NCI-H1436 treated with DMSO at 0.1 percent for 48 hours (cell line): ENCODE results near the gene COL20A1.
"Not testable (repeated sequence)": the region's sequence is repeated elsewhere in the genome, so short reads cannot be mapped to it uniquely, and the experiment has no call there.

Source experiments
- DNase-seq: peaks from one replicate; lab custom pipeline; 2025; lab: John Stamatoyannopoulos, UW

Gene COL20A1

DNA sequence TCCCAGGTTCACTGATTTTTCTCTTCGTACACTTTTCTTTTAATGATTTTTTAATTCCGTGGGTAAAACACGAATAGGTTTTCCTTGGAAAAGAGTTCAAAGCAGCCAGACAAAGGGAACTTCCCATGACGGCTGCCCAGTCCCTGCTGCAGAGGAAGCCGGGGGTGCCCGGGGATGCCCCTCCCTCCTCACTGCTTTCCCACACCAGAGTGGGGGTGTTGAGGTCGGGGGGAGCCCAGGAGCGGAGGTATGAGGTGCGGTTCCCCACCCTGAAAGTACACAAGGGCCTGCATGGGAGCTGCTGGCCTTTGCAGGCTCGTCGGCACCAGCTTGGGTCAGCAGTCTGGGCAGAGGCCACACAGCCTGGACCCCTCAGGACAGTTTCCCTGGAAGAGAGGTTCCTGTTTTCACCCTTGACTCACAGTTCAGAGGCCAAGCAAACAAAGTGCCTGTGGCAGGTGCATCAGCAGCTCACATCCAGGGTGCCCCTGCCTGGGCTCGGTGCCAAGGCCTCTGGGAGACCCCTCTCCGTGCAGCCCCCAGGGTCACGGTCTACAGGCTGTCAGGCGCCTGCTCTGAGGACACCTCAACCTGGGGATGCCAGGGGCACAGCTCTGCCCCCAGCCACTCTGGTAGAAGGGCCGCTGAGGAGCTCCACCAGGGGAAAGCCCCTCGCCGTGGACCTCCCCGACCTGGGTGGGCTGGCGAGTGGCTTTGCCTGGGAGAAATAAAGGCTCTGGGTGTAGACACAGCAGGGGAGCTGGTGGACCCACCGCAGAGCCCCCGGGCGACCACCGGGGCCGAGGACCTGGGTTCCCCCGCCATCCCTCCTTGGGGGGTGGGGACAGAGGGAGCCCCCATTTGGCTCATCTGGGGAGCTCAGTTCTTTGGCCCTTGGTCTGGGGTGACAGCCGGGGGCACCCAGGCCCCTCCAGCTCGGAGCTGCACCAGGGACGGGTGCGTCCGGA, 83.6 kb downstream of the COL20A1 start:
- DNase-seq, result no peak

DNA sequence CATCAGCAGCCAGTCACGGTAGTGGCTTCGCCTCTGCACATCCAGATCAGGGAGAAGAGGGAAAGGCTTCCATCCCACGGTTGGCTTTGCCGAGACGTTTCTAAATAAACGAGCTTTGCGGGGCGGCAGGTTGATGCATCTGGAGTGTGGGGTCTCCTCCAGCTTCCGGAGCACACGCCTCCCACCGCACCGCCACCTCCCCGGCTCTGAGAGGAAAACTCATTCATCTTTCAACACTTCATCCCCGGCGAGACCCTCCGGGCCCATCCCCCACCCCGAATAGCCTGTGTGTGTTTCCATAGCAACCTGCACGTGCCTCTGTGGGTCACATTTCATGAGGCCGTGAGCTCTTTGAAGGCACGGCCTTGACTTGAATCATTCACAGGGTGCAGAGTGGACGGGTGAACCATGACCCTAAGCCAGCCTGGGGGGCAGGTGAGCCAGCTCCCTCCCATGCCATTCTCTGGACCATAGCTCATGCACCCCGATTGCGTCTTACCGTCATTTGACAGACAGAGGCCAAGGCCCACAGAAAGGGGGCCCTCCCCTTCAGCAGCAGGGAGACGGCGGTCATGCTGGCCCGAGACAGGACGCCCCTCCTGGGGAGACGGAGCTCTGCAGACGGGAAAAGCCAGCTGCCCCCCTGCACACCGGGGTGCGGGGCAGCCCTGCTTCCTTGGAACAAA, 84.4 kb downstream of the COL20A1 start:
- DNase-seq, result no peak

DNA sequence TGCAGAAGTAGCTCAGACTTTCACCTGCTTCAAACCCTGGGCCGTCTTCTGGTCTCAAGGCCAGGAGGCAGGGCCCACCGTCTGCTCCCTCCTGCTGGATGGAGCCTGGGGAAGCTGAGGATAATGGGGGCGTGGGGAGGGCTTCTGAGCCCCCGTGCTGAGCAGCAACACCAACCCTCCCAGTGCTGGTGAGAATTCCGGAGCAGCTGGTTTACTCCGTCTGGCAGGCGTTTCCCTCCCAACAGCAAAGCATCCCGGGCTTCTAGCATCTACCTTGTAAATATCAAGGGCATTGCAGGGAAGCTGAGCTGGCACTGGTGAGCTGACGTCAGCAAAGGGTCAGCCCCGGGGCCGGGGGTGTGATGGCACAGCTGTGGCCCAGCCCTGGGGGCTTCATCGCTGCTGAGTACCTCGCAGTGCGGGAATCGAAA, 85.0 kb downstream of the COL20A1 start:
- no peak for DNase-seq

DNA sequence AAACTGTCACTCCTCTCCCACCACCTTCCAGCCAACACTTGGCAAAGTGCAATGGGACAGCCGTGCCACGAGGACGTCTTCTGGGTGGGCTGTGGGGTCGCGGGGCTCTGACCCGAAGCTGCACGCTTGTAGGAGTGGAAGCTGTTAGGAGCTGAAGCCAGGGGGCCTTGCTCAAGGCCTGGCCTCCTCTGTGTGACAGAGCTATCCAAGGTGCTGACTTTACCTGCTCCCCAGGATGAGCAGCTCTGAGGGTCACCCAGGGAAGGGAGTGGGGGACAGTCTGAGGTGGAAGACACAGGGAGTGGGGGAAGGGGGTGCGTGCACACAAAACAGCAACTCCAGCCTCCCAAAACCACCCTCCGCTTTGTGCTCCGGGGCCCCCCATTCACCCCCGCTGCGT, 85.6 kb downstream of the COL20A1 start:
- no peak for DNase-seq

GRCh38 chr20:63379296-63379695, 86.3 kb downstream of the COL20A1 start:
- DNase-seq, result no peak

GRCh38 chr20:63379872-63380271, 86.9 kb downstream of the COL20A1 start:
- DNase-seq, result not testable (repeated sequence)

GRCh38 chr20:63380346-63380870, 87.4 kb downstream of the COL20A1 start:
- no peak for DNase-seq

DNA sequence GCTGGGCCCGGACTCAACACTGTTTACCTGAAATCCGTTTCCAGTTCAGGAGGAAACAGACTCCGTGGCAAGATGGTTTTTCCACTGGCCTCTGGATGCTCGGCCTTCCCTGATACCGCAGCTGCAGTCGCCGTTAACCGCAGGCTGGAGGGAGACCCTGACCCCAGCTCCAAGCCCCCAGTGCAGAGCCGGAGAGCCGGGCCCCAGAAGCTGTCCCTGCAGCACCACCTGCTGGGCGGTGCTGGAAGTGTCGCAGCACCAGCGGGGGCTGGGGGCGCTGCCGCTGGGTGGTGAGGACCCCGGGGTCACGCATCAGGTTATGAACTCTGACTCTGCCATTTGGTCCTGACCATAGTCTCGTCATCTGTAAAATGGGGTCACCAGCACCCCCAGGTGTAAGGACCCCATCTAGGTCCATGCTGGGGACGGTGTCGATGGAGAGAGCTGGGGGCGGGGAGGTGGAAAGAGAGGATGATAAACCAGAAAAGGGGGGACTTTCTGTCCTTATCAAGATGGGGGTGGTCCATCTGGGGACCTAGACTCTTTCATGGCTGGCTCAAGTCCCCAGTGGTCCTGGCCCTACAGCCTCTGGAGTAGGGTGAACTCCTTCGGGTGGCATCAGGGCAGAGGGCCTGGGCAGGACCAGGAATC, 88.9 kb downstream of the COL20A1 start:
- no peak for DNase-seq

GRCh38 chr20:63382551-63383300, 89.7 kb downstream of the COL20A1 start:
- DNase-seq, result no peak

GRCh38 chr20:63383556-63383955, 90.6 kb downstream of the COL20A1 start:
- DNase-seq, result no peak

DNA sequence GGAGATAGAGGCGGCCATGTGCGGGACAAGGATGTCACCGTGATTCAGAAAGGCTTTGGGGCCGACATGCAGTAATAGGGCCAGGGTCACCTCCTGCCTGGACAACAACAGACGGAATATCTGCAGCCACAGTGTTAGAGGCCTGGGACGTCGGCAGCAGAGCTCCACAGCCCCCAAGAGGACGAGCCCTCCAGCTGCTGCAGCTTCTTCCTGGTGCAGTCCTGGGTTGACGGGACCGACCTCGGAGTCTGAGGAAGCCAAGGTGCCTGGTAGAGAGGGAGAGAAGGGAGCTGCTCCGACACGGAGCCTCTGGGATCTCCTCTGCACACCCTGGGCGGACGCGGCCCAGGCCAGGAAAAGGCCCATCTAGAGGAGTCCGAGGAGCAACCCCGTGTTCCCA, 91.3 kb downstream of the COL20A1 start:
- no peak for DNase-seq
